ENCODE results near the gene IPCEF1.

Gene IPCEF1

DNA sequence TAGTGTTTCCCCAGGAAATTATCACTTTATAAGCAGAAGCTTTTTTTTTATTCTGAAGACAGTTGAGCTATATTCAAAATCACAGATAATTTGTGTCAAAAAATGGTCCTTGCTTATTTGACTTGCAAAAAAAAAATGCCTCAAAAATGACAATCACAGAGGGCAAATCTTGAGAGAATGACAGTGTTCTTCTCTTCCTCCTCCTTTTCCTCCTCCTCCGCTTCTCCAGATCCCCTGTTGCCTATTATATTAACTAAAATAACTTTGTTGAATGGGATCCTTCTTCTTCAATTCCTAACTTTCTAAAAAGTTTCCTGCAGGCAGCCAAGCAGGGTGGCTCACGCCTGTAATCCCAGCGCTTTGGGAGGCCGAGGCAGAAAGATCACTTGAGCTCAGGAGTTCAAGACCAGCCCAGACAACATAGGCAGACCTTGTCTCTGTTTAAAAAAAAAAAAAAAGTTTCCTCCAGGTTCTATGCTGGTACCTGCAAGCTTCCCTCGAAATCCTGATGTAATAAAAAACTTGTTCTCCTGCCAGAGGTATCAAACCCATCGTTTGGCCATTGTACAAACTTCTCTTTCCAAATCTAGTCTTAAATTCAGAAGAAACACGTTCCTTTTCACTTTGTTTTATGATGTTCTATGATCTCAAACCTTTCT is 128.6 kb downstream of the IPCEF1 start:
- H3K9me3 ChIP-seq (ENCODE audit: severe bottlenecking), result no peaks in the 10 kb centered on the region
- H3K27ac ChIP-seq, result no peak overlapping the region
- DNase-seq, result no peak
- no peaks in the 10 kb centered on the region for H3K36me3 ChIP-seq
- no peak overlapping the region for H3K4me3 ChIP-seq (ENCODE audit: low read depth, low read length)
- TF ChIP-seq CTCF (IDR thresholded peaks at IDR 0.05; ENCODE audit: low read depth, low read length), result no peak
- H3K27me3 ChIP-seq (ENCODE audit: insufficient read depth, low read depth, severe bottlenecking), result no peaks in the 10 kb centered on the region

- Histone ChIP-seq H3K27ac (no peak overlapping the region), H3K9me3 (ENCODE audit: severe bottlenecking) (no peaks in the 10 kb centered on the region), H3K27me3 (ENCODE audit: insufficient read depth, low read depth, severe bottlenecking) (no peaks in the 10 kb centered on the region), H3K4me3 (ENCODE audit: low read depth, low read length) (no peak overlapping the region), H3K36me3 (no peaks in the 10 kb centered on the region)
- TF ChIP-seq CTCF (IDR thresholded peaks at IDR 0.05; ENCODE audit: low read depth, low read length), result no peak
- DNase-seq, result no peak
Measured at GRCh38 chr6:154226461-154226860, 130.1 kb downstream of the IPCEF1 start.

DNA sequence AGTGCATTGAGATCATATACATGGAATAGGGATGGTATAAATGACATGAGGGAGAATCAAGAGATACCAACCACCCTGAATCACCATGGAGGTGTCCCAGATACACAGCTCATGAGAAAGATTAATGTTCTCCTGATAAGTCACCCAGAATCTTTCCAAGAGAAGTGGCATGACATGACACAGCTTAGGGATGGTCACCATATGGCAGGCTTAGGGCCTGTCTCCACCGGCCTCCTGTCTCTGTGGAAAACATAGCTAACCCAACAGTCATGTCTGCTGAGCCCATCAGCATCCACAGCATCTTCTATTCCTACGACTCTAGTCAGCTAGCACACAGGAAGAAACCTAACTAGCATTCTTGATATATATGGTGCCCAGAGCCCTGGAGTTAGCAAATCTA is 133.3 kb downstream of the IPCEF1 start:
- no peaks in the 10 kb centered on the region for H3K27me3 ChIP-seq (ENCODE audit: insufficient read depth, low read depth, severe bottlenecking)
- no peak overlapping the region for H3K4me3 ChIP-seq (ENCODE audit: low read depth, low read length)
- no peaks in the 10 kb centered on the region for H3K9me3 ChIP-seq (ENCODE audit: severe bottlenecking)
- H3K36me3 ChIP-seq, result no peaks in the 10 kb centered on the region
- TF ChIP-seq CTCF (IDR thresholded peaks at IDR 0.05; ENCODE audit: low read depth, low read length), result no peak
- peak overlapping the region; percentile 54 for H3K27ac ChIP-seq
- DNase-seq, result peak; percentile 75

DNA sequence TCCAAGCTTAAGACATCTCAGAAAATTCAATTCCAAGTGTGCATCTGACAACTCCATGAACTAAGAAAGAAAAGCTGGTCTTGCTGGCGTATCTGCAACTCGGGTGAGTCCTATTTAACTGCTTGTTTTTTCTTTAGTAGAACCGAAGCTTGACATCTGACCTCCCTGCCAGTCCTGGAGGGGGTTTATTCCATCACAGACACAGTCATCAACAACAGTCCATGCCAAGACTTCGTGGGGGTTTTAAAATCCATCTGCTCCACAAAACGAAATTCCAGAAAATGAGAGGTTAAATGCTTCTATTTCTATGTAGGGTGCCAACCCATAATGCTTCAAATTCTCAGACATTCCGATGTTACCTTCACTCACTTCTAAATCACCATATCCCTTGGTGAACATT is 133.9 kb downstream of the IPCEF1 start:
- H3K27ac ChIP-seq, result peak overlapping the region; percentile 49
- H3K36me3 ChIP-seq, result no peaks in the 10 kb centered on the region
- no peaks in the 10 kb centered on the region for H3K27me3 ChIP-seq (ENCODE audit: insufficient read depth, low read depth, severe bottlenecking)
- no peak for TF ChIP-seq CTCF (IDR thresholded peaks at IDR 0.05; ENCODE audit: low read depth, low read length)
- no peaks in the 10 kb centered on the region for H3K9me3 ChIP-seq (ENCODE audit: severe bottlenecking)
- DNase-seq, result no peak
- H3K4me3 ChIP-seq (ENCODE audit: low read depth, low read length), result no peak overlapping the region

DNA sequence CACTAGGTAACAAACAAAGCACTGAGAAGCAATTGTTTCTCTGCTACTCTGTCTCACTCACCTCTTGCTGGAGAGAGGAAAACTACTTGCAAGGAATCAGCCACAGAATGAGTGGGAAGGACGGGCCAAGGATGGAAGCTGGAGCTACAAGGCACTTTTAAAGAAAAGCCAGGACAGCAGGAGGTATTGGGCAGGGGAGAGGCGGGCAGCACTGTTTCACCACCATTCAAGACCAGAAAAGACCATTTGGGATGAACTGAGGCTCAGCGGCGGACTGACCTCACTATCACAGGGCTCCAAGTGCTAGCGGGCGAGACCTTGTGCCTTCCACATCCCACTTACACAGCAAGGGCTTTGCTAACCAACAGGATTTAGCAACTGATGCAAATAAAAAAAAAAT is 137.4 kb downstream of the IPCEF1 start:
- no peaks in the 10 kb centered on the region for H3K27me3 ChIP-seq (ENCODE audit: insufficient read depth, low read depth, severe bottlenecking)
- no peak overlapping the region for H3K27ac ChIP-seq
- H3K4me3 ChIP-seq (ENCODE audit: low read depth, low read length), result no peak overlapping the region
- DNase-seq, result no peak
- H3K36me3 ChIP-seq, result no peaks in the 10 kb centered on the region
- TF ChIP-seq CTCF (IDR thresholded peaks at IDR 0.05; ENCODE audit: low read depth, low read length), result no peak
- H3K9me3 ChIP-seq (ENCODE audit: severe bottlenecking), result no peaks in the 10 kb centered on the region

- DNase-seq, result no peak
- H3K27me3 ChIP-seq (ENCODE audit: insufficient read depth, low read depth, severe bottlenecking), result no peaks in the 10 kb centered on the region
- H3K27ac ChIP-seq, result no peak overlapping the region
- no peak for TF ChIP-seq CTCF (IDR thresholded peaks at IDR 0.05; ENCODE audit: low read depth, low read length)
- no peak overlapping the region for H3K4me3 ChIP-seq (ENCODE audit: low read depth, low read length)
- no peaks in the 10 kb centered on the region for H3K36me3 ChIP-seq
- no peaks in the 10 kb centered on the region for H3K9me3 ChIP-seq (ENCODE audit: severe bottlenecking)
Measured at GRCh38 chr6:154218787-154219186, 137.8 kb downstream of the IPCEF1 start.
